DMS53 treated with DMSO at 0.1 percent for 48 hours (cell line): ENCODE data around the gene BIRC3.
"Not testable (repeated sequence)": the region's sequence is repeated elsewhere in the genome, so short reads cannot be mapped to it uniquely, and the experiment has no call there.

Experiments used
- DNase-seq: peaks from one replicate; lab custom pipeline; 2025; ENCODE audit not compliant: unreplicated experiment; lab: John Stamatoyannopoulos, UW

The BIRC3 gene

GRCh38 chr11:102293873-102294601 lies 23.2 kb upstream of the BIRC3 start:
- peak; percentile 67 for DNase-seq

- DNase-seq = no peak
Measured at GRCh38 chr11:102295045-102295444, 22.2 kb upstream of the BIRC3 start.

- not testable (repeated sequence) for DNase-seq
Measured at GRCh38 chr11:102296757-102297156, 20.5 kb upstream of the BIRC3 start.

GRCh38 chr11:102300837-102301236 lies 16.4 kb upstream of the BIRC3 start:
- not testable (repeated sequence) for DNase-seq

GRCh38 chr11:102302241-102302640 lies 15.0 kb upstream of the BIRC3 start:
- no peak for DNase-seq

- no peak for DNase-seq
Measured at GRCh38 chr11:102304686-102305085, 12.6 kb upstream of the BIRC3 start.

GRCh38 chr11:102305352-102306047 lies 11.8 kb upstream of the BIRC3 start:
- no peak for DNase-seq

GRCh38 chr11:102306048-102306597 lies 11.2 kb upstream of the BIRC3 start:
- no peak for DNase-seq

- no peak for DNase-seq
Measured at GRCh38 chr11:102306817-102307726, 10.2 kb upstream of the BIRC3 start.

- DNase-seq = no peak
Measured at GRCh38 chr11:102307727-102308038, 9.6 kb upstream of the BIRC3 start.

- no peak for DNase-seq
Measured at GRCh38 chr11:102309621-102310541, 7.4 kb upstream of the BIRC3 start.

GRCh38 chr11:102312667-102313066 lies 4.6 kb upstream of the BIRC3 start:
- peak; percentile 82 for DNase-seq

GRCh38 chr11:102313238-102313940 lies 3.9 kb upstream of the BIRC3 start:
- DNase-seq = no peak

- no peak for DNase-seq
Measured at GRCh38 chr11:102314784-102315183, 2.5 kb upstream of the BIRC3 start.

GRCh38 chr11:102316346-102316904 lies 859 bp upstream of the BIRC3 start:
- no peak for DNase-seq

GRCh38 chr11:102317768-102318103 lies 452 bp downstream of the BIRC3 start:
- DNase-seq = no peak

GRCh38 chr11:102318469-102318868 lies 1.2 kb downstream of the BIRC3 start:
- no peak for DNase-seq

- no peak for DNase-seq
Measured at GRCh38 chr11:102319544-102319943, 2.3 kb downstream of the BIRC3 start.

- DNase-seq = no peak
Measured at GRCh38 chr11:102320188-102320587, 2.9 kb downstream of the BIRC3 start.

GRCh38 chr11:102320679-102321078 lies 3.4 kb downstream of the BIRC3 start:
- DNase-seq = no peak
